Measurements from ENCODE around the gene LRP1.
"Not testable (repeated sequence)": the region's sequence is repeated elsewhere in the genome, so short reads cannot be mapped to it uniquely, and the experiment has no call there.

Gene LRP1

DNA sequence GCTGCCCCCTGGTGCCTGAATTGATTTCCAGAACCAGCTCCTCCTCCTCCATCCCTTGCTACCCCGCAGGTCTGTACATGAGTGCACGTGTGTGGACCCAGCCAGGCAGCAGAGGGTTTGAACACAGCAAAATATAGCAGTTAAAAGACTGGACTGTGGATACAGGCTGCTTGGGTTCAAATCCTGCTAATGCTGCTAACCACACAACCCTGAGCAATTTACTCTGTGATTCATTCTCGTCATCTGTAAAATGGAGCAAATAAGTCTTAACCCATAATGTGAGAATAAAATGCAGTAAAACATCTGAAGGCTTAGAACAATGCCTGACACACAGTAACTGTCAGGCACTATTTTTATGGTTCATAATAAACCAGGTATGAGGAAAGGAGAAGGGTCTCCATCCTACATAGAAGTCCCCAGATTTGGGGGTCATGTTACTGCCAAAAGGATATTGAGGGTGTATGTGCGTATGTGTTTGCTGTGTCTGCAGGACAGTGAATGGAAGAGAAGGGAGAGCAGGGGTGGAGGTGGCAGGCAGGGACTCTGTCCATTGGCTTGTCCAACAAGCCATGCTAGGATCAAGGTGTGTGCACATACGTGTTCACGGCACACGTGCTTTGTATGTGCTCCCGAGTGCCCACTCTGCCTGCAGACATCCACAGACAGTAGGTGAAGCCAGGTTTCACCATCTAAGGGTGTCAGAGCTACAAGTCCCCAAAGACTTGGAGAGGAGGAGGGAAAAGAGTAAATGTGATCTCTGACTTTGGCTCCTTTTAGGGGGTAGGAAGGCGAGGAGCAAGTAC is 15.6 kb upstream of the LRP1 start:
- no peak overlapping the region for H3K4me3 ChIP-seq (ENCODE audit: low read depth, low read length)
- no peak for DNase-seq (ENCODE audit: low read depth, low spot score)
- TF ChIP-seq, protein P1, sequence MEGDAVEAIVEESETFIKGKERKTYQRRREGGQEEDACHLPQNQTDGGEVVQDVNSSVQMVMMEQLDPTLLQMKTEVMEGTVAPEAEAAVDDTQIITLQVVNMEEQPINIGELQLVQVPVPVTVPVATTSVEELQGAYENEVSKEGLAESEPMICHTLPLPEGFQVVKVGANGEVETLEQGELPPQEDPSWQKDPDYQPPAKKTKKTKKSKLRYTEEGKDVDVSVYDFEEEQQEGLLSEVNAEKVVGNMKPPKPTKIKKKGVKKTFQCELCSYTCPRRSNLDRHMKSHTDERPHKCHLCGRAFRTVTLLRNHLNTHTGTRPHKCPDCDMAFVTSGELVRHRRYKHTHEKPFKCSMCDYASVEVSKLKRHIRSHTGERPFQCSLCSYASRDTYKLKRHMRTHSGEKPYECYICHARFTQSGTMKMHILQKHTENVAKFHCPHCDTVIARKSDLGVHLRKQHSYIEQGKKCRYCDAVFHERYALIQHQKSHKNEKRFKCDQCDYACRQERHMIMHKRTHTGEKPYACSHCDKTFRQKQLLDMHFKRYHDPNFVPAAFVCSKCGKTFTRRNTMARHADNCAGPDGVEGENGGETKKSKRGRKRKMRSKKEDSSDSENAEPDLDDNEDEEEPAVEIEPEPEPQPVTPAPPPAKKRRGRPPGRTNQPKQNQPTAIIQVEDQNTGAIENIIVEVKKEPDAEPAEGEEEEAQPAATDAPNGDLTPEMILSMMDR (IDR thresholded peaks at IDR 0.05; ENCODE audit: low read depth, low read length), result peak; percentile 83
- in situ Hi-C loops (cut with HindIII; ENCODE audit: low sequenced_read_pairs), result no loop called here

DNA sequence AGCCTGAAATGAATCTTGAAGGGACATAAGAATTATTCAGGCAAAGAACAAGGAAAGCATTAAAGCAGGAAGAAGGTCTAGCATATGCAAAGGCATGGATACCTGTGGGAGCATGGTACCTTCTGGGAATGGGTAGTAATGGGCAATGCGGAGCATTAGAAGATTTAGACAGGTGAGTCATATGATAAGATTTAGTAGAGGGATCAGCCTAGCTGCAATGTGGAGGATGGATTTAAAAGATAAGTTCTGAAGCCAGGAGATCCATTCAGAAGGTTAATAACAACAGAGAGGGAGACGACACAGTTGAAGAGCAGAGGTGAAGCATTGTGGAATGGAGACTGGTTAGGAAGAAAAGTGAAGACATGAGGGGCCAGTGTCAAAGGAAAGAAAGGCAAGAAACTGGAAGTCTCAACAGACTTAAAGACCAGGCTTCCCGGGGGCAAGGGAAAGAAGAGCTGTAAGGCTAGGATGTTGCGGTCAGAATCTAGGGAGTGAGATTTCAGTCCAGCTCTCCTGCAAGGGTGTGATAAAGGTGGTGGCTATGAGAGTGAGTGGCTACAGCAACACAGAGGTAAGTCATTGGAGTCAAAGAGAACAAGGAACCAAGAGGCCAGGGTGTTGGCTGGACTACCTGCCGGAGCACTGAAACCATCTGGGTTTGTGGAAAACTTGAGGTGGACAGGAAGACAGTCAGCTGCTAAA is 11.6 kb upstream of the LRP1 start:
- H3K4me3 ChIP-seq (ENCODE audit: low read depth, low read length), result no peak overlapping the region
- TF ChIP-seq, protein P1 (IDR thresholded peaks at IDR 0.05; ENCODE audit: low read depth, low read length), result no peak
- in situ Hi-C loops (cut with HindIII; ENCODE audit: low sequenced_read_pairs), result no loop called here
- DNase-seq (ENCODE audit: low read depth, low spot score), result no peak

DNA sequence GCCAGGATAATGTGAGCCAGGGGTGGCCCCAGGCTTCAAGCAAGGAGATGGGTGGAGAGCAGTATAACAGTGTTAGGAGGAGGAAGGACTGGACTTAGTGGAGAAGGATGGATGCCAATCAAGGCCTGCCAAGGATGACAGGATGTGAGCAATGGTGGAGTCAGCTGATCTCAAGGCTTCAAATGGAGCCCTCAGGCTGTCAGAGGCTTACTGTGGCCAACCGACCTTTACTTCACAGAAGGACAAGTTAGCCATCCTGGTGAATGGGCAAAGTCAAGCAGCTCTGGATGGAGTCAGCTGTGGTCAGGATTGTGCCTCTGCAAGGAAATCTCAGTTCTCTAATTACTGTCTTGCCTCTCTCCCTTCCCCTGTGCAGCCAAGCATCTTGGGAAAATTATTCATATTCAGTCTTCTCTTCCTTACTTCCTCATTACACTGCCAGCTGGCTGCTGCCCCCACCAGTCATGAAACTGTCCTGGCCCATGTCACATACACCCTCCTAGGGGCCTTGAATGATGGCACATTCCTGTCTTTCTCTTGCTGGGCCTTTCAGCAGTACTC is 9.5 kb upstream of the LRP1 start:
- no peak overlapping the region for H3K4me3 ChIP-seq (ENCODE audit: low read depth, low read length)
- DNase-seq (ENCODE audit: low read depth, low spot score), result no peak
- TF ChIP-seq, protein P1 (IDR thresholded peaks at IDR 0.05; ENCODE audit: low read depth, low read length), result no peak
- in situ Hi-C loops (cut with HindIII; ENCODE audit: low sequenced_read_pairs), result no loop called here

DNA sequence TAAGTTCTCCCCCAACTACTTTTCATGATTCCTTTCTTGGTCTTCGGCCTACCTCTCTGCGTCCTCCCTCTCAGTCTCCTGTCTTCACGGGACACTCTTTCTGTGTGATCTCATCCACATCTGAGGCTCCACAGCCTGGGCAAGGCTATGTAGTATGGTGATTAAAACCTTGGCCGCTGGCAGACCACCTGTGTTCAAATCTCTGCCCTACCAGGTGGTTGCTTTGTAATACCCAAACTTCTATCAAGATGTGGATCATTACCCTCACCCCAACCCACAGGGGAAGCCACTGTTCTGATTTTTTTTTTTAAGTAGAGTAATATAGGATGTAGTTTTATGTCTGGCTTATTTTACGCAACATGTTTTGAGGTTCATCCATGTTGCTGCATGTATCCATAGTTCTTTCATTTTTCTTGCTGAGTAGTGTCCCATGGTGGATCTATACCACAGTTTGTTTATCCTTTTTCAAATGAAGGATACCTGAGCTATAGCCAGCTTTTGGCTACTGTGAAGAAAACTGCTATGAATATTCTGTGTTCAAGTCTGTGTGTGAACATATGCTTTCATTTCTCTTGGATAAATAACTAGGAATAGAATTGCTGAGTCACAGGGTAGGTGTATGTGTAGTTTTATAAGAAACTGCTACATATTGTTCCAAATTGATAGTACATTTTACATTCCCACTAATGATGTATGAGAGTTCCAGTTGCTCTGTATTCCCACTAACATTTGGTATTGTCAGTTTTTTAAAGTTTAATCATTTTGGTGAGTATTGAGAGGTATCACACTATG is 8.8 kb upstream of the LRP1 start:
- TF ChIP-seq, protein P1 (IDR thresholded peaks at IDR 0.05; ENCODE audit: low read depth, low read length), result no peak
- in situ Hi-C loops (cut with HindIII; ENCODE audit: low sequenced_read_pairs), result no loop called here
- H3K4me3 ChIP-seq (ENCODE audit: low read depth, low read length), result no peak overlapping the region
- no peak for DNase-seq (ENCODE audit: low read depth, low spot score)

DNA sequence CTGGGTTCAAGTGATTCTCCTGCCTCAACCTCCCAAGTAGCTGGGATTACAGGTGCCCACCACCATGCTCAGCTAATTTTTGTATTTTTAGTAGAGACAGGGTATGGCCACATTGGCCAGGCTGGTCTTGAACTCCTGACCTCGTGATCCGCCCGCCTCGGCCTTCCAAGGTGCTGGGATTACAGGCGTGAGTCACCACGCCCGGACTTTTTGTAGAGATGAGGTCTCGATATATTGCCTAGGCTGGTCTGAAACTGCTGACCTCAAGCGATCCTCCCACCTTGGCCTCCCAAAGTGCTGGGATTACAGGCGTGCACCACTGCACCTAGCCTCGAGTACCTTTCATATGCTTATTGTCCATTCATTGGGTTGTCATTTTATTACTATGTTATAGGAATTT is 7.6 kb upstream of the LRP1 start:
- in situ Hi-C loops (cut with HindIII; ENCODE audit: low sequenced_read_pairs); DNase-seq (ENCODE audit: low read depth, low spot score); H3K4me3 ChIP-seq (ENCODE audit: low read depth, low read length): not testable (repeated sequence)

DNA sequence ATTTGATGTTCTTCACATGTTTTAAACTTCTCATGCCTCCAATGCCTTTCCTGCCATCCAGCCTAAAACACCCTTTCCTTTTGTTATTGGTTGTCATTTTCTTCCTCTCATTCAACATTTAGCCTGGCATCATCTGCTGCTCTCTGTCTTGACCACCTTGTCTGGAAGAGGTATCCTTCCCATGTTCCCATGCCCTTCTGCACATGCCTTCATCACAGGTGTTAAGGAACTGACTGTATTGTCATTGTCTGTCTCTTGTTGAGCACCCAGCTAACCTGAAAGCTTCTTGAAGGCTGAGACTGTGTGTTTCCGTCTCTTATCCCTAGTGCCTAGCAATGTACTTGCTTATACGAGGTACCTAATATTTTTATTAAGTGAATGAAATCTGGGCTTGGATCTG is 4.5 kb upstream of the LRP1 start:
- TF ChIP-seq, protein P1 (IDR thresholded peaks at IDR 0.05; ENCODE audit: low read depth, low read length), result no peak
- no peak for DNase-seq (ENCODE audit: low read depth, low spot score)
- in situ Hi-C loops (cut with HindIII; ENCODE audit: low sequenced_read_pairs), result no loop called here
- H3K4me3 ChIP-seq (ENCODE audit: low read depth, low read length), result no peak overlapping the region
